Fibroblast of skin of right biceps (primary cell): Measurements from ENCODE around the gene IL10.
"Not testable (repeated sequence)": the region's sequence is repeated elsewhere in the genome, so short reads cannot be mapped to it uniquely, and the experiment has no call there.

Source experiments
- DNase-seq: peaks from one replicate; pipeline ENCODE4 v3.0.0-alpha.2; 2013

IL10 gene

GRCh38 chr1:206792939-206793607 lies 20.8 kb upstream of the IL10 start:
- DNase-seq, result peak; percentile 41

GRCh38 chr1:206790502-206791250 lies 18.4 kb upstream of the IL10 start:
- no peak for DNase-seq

- DNase-seq, result peak; percentile 31
Measured at GRCh38 chr1:206788487-206789050, 16.3 kb upstream of the IL10 start.

- no peak for DNase-seq
Measured at GRCh38 chr1:206787891-206788290, 15.6 kb upstream of the IL10 start.

GRCh38 chr1:206786212-206786886 lies 14.1 kb upstream of the IL10 start:
- DNase-seq, result no peak

- DNase-seq, result no peak
Measured at GRCh38 chr1:206785182-206785765, 13.0 kb upstream of the IL10 start.

GRCh38 chr1:206784471-206784903 lies 12.2 kb upstream of the IL10 start:
- no peak for DNase-seq

GRCh38 chr1:206783506-206783905 lies 11.2 kb upstream of the IL10 start:
- no peak for DNase-seq

- DNase-seq, result no peak
Measured at GRCh38 chr1:206782448-206782847, 10.2 kb upstream of the IL10 start.

- DNase-seq, result no peak
Measured at GRCh38 chr1:206779638-206780037, 7.3 kb upstream of the IL10 start.

GRCh38 chr1:206778911-206779310 lies 6.6 kb upstream of the IL10 start:
- not testable (repeated sequence) for DNase-seq

- no peak for DNase-seq
Measured at GRCh38 chr1:206778031-206778430, 5.7 kb upstream of the IL10 start.

- DNase-seq, result no peak
Measured at GRCh38 chr1:206776229-206776628, 3.9 kb upstream of the IL10 start.

GRCh38 chr1:206774093-206774492 lies 1.8 kb upstream of the IL10 start:
- DNase-seq, result no peak

- DNase-seq, result no peak
Measured at GRCh38 chr1:206771338-206771692, 979 bp downstream of the IL10 start.

- DNase-seq, result peak; percentile 70
Measured at GRCh38 chr1:206770531-206771337, 1.6 kb downstream of the IL10 start, which contains the start of gene IL19. TSS of gene IL19 (plus strand) at chr1:206770773. CDS start at chr1:206836663, 65,890 bp downstream.

GRCh38 chr1:206769304-206769731 lies 3.0 kb downstream of the IL10 start:
- DNase-seq, result no peak

- DNase-seq, result no peak
Measured at GRCh38 chr1:206768472-206769303, 3.6 kb downstream of the IL10 start.

GRCh38 chr1:206766251-206766856 lies 5.9 kb downstream of the IL10 start:
- peak; percentile 63 for DNase-seq

GRCh38 chr1:206765771-206766170 lies 6.5 kb downstream of the IL10 start:
- DNase-seq, result not testable (repeated sequence)
